ENCODE results near the gene CR1. TPM values are rescaled to one million over a fixed set of nuclear protein-coding genes. Genes with fewer than 3 reads are reported as not detected.

CR1 gene
- total RNA-seq, 6 experiments from 2014 or later, result not detected

- Mint-ChIP-seq H3K27me3 (ENCODE audit: insufficient read depth) (peaks cover 17% of the 10 kb centered on the region; the same call in 1 of the 2 replicates), H3K36me3 (ENCODE audit: low read depth) (no peaks in the 10 kb centered on the region), H3K9me3 (no peaks in the 10 kb centered on the region), H3K27ac (no peak overlapping the region), H3K4me1 (ENCODE audit: low read depth) (peaks cover 6% of the 10 kb centered on the region; the same call in 1 of the 2 replicates), H3K4me3 (no peak overlapping the region)
- no peak for TF ChIP-seq CTCF (IDR thresholded peaks at IDR 0.05)
- DNase-seq, result no peak
Measured at GRCh38 chr1:207504438-207504837, 8.5 kb downstream of the CR1 start.

- no peak for DNase-seq
- Mint-ChIP-seq H3K36me3 (ENCODE audit: low read depth) (no peaks in the 10 kb centered on the region), H3K27me3 (ENCODE audit: insufficient read depth) (peaks cover 15% of the 10 kb centered on the region; the same call in 1 of the 2 replicates), H3K9me3 (no peaks in the 10 kb centered on the region), H3K27ac (no peak overlapping the region), H3K4me3 (no peak overlapping the region), H3K4me1 (ENCODE audit: low read depth) (no peaks in the 10 kb centered on the region)
- TF ChIP-seq CTCF (IDR thresholded peaks at IDR 0.05), result no peak
Measured at GRCh38 chr1:207510444-207510843, 14.5 kb downstream of the CR1 start.

- H3K36me3 Mint-ChIP-seq (ENCODE audit: low read depth), result no peaks in the 10 kb centered on the region
- H3K27me3 Mint-ChIP-seq (ENCODE audit: insufficient read depth), result peaks cover 1% of the 10 kb centered on the region
- TF ChIP-seq CTCF (IDR thresholded peaks at IDR 0.05), result no peak
Measured at GRCh38 chr1:207514890-207515289, 18.9 kb downstream of the CR1 start.

GRCh38 chr1:207516729-207517128, 20.8 kb downstream of the CR1 start:
- Mint-ChIP-seq H3K4me3 (no peak overlapping the region), H3K4me1 (ENCODE audit: low read depth) (peaks cover 16% of the 10 kb centered on the region), H3K27me3 (ENCODE audit: insufficient read depth) (no peaks in the 10 kb centered on the region; the same call in none of the 2 replicates), H3K27ac (no peak overlapping the region), H3K9me3 (no peaks in the 10 kb centered on the region), H3K36me3 (ENCODE audit: low read depth) (no peaks in the 10 kb centered on the region)
- DNase-seq, result no peak
- no peak for TF ChIP-seq CTCF (IDR thresholded peaks at IDR 0.05)

More at GRCh38 chr1:207514890-207515289, 18.9 kb downstream of the CR1 start:
- DNase-seq, result no peak
- H3K4me3 Mint-ChIP-seq, result no peak overlapping the region
- no peaks in the 10 kb centered on the region for H3K9me3 Mint-ChIP-seq
- no peak overlapping the region for H3K27ac Mint-ChIP-seq
- peaks cover 8% of the 10 kb centered on the region; the same call in 1 of the 2 replicates for H3K4me1 Mint-ChIP-seq (ENCODE audit: low read depth)

GRCh38 chr1:207518608-207519236, 22.8 kb downstream of the CR1 start:
- no peaks in the 10 kb centered on the region for H3K36me3 Mint-ChIP-seq (ENCODE audit: low read depth)
- TF ChIP-seq CTCF (IDR thresholded peaks at IDR 0.05), result no peak
- no peaks in the 10 kb centered on the region; the same call in 1 of the 2 replicates for H3K27me3 Mint-ChIP-seq (ENCODE audit: insufficient read depth)
- H3K9me3 Mint-ChIP-seq, result no peaks in the 10 kb centered on the region
- DNase-seq, result no peak
- no peak overlapping the region for H3K4me3 Mint-ChIP-seq
- H3K27ac Mint-ChIP-seq, result no peak overlapping the region
- H3K4me1 Mint-ChIP-seq (ENCODE audit: low read depth), result peaks cover 16% of the 10 kb centered on the region
